Suppressor macrophage treated with lipopolysaccharide for 1 hour (primary cell): Measurements from ENCODE around the gene TIAL1.
A peak's percentile ranks its signal among the peaks of the same experiment; 100 is the strongest.
"Not testable (repeated sequence)": the region's sequence is repeated elsewhere in the genome, so short reads cannot be mapped to it uniquely, and the experiment has no call there.

ENCODE experiments used
- DNase-seq, 3 donors: peaks; one replicate each; pipeline ENCODE4 v3.0.0-alpha.2; 2020 to 2022

Gene TIAL1, protein sequence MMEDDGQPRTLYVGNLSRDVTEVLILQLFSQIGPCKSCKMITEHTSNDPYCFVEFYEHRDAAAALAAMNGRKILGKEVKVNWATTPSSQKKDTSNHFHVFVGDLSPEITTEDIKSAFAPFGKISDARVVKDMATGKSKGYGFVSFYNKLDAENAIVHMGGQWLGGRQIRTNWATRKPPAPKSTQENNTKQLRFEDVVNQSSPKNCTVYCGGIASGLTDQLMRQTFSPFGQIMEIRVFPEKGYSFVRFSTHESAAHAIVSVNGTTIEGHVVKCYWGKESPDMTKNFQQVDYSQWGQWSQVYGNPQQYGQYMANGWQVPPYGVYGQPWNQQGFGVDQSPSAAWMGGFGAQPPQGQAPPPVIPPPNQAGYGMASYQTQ

DNA sequence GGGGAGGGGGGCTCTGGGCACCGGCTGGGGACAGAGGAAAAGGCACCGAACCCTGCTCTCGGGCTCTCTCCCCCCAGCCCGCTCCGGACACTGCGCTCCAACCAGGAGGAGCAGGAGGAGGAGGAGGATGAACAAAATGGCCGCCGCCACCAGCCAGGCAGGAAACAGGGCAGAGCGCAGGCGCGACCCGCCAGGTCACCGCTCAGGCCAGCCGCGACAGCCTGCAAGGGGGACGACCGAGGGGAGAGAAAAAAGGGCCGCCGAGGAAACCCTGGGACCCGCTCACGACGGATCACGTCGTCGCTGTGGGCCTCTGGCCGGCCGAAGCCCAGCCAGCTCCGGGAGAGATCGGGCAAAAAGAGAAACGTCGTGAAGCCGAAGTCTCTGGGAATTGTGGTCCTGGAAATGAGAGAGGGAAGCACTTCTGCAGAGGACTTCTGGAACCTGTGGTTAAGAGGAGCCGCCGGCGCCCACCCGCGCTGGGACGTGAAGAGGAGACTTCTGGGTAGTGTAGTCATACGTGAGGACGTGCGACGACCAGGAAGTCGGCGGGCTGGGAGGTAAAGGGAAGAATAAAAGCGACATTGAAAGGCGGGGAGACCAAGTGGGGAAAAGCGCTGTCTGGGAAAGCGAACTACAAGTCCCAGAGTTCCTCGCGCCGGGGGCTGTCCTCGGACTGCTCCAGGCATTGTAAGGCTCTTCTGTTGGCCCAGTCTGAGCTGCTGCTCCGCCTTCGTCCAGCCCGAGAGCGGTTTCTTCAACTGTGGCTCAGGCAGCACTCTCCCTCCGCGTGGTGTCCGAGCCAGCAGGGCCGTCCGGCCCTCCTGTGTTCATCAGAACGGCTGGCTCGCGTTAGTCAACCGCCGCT lies at the start of gene TIAL1:
TIAL1 (minus strand) TSS at position 428 of the 868 bp plus-strand sequence. CDS start 499 bp downstream, outside the sequence.
- DNase-seq: peak; percentile 98 to 99 (median 99)

DNA sequence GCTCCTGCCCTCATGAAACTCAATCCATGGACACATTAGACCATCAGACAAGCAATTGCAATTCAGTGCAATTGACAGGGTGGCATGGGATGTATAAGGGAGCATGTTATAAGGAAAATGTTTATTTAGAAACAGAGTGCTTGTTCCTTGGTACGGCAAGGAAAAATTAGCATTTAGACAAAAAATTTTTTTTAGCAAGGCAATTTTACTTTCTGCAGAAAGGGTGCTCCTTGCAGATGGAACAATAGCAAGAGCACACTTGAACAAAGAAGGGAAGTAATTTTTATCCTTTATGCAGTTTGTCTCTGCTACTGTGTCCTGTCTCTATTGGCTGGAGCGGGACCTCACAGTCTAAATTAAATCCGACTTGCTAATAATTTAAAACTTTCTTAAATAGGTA lies 48.2 kb upstream of the TIAL1 start:
- no peak for DNase-seq

DNA sequence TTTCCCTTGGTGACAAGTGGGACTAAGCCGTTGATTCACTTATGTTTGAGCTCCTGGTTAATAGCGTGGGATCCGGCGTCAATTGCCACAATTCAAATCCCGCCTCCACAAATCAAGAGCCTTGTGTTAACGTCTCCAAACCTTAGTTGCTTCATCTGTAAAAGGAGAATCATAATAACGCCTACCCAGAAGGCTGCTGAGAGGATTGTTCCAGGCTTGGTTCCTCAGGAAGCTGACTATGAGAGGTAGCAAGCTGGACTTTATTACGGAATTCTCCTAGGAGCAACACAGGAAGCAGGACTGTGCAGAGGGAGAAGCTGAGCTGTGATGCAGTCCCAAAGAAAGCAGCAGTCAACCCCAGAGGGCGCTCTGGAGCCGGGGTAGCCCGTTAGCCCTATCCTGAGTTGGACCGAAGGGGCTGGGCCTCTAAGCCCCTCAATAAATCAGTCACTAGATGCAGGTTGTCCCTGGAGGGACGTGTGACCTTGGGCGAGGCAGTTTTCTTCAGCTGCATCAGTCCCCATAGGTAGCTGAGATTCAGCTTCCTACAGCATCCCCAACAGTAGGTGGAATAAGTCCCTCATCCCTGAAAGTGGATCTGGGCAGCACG lies 47.5 kb upstream of the TIAL1 start:
- no peak for DNase-seq

DNA sequence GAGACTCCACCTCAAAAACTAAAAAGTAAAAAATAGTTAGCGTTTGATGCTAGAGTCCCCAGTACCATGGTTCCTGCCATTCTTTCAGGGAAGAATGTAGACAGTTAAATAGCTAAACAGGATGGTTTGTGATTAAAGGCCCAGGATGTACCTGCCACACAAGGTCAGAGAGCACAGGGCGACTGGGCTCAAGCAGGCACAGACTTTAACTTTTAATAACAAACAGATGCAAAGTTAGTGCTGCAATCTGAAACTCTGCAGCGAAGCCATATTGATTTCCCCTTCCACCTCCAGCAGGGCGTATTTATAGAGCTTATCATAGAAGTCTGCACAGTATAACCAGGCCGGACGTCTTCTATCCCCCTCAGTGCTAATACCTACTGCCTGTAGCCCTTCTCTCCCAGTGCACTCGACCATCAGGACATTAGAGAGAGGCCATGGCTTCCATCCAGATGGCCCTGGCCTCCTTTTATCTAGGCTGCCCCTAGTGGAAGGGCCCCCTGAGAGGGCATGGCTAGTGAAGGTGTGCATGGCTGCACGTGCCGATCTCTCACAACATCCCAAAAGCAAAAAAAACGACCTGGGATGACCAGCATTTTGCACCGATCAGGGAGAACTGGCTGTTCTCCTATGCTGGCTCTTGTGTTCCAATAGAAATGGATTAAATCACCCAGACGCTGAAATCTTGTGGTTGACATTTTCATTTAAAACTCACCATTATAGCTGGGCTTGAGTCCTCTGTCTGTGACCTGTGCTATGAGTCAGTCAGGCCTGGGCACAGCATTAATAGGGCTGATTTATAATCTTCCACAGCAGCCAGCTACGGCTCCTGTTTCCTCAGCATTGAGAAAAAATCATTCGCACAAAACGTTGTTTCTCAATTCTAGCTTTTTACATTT lies 46.8 kb upstream of the TIAL1 start:
- no peak for DNase-seq

DNA sequence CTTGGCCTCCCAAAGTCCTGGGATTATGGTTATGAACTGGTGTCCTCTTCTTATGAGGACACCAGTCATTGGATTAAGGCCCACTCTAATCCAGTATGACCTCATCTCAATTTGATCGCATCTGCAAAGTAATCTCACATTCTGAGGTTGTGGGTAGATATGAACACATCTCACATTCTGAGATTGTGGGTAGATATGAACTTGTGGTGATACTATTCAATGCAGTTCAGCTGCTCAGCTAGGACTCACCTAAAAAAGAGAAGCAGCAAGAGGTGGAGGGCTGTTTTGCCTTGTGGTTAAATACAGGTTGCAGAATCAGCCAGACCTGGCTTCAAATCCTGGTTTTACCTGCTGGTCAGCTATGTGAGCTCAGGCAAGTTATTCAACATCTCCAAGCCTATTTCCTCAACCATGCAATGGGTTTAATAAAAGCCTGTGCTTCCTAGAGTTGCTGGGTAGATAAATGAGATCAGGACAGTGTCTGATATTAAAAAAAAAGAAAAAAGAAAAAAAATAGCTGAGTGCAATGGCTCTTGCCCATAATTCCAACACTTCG lies 45.9 kb upstream of the TIAL1 start:
- DNase-seq: no peak

DNA sequence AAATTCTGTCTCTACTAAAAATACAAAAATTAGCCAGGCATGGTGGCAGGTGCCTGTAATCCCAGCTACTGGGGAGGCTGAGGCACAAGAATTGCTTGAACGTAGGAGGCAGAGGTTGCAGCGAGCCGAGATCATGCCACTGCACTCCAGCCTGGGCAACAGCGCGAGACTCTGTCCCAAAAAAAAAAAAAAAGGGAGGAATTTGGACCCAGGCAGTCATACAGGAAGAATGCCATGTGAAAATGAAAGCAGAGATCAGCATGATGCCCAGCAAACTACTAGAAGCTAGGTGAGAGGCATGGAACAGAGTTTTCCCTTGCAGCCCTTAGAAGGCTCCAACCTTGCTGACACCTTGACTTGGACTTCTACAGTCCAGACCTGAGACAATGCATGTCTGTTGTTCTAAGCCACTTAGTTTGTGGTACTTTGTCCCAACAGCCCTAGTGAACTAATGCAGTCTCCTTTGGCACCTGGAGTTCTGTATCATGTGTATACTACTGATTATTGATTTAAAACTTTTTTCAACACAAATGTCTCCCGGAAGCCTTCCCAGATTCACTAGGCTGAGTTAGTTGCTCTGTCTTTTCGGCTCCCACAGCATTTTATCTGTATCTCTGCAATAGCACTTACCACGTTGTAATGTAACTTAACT lies 44.2 kb upstream of the TIAL1 start:
- DNase-seq: no peak

DNA sequence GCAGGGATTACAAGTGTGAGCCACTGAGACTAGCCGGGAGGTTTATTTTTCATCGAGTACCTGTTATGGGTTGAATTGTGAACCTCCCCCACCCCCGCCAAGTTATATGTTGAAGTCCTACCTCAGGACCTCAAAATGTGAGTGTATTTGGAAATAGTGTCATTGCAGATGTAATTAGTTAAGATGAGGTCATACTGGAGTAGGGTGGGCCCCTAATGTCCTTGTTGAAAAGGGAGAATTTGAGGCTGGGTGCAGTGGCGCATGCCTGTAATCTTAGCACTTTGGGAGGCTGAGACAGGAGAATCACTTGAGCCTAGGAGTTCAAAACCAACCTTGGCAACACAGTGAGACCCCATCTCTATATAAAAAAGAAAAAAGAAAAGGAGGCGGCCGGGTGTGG lies 43.6 kb upstream of the TIAL1 start:
- DNase-seq: no peak

DNA sequence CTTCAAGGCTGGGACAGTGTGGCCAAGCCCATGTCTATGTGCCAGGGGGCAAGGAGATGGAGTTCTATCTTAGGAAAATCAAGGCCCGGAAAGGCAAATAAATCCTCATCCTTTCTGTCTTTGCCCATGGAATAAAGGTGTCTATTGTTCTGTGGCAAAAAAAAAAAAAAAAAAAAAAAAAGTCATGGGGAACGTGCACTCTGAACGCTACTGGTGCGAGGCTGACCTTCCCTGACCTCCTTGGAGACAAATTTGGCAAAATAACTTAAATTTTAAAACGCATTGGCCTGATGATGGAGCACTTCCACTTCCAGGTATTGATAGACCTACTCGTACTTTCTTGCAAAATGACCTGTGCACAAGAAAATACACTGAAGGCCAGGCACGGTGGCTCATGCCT lies 42.2 kb upstream of the TIAL1 start:
- DNase-seq: no peak

DNA sequence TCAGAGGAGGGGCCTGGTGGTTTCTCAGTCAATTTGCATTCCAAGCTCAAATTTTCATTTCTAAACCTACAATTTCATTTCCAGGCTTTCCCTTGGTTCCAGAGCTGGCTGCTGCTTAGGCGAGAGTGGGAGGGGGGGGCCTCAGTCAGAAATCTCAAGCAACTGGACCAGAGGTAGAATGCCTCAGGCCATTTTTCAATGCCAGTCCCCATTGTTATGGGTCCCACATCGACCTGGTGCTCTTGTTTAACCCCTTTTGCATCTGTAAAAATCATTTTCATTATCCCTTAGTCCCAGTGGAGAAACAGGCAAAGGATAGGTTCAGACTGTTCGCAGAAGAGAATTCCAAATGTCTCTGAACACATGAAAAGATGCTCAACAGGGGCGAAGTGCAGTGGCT lies 40.9 kb upstream of the TIAL1 start:
- no peak for DNase-seq

DNA sequence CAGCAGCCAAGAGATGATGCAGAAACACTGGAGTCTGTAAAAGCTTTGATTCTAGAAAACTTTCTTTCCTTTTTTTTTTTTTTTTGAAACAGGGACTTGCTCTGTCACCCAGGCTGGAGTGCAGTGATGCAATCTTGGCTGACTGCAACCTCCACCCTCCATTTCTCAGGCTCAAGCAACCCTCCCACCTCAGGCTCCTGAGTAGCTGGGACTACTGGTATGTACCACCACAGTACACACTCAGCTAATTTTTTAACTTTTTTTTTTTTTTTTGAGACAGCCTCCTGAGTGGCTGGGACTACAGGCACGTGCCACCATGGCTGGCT lies 37.4 kb upstream of the TIAL1 start:
- DNase-seq: peak; percentile 44 to 60 (median 53)

DNA sequence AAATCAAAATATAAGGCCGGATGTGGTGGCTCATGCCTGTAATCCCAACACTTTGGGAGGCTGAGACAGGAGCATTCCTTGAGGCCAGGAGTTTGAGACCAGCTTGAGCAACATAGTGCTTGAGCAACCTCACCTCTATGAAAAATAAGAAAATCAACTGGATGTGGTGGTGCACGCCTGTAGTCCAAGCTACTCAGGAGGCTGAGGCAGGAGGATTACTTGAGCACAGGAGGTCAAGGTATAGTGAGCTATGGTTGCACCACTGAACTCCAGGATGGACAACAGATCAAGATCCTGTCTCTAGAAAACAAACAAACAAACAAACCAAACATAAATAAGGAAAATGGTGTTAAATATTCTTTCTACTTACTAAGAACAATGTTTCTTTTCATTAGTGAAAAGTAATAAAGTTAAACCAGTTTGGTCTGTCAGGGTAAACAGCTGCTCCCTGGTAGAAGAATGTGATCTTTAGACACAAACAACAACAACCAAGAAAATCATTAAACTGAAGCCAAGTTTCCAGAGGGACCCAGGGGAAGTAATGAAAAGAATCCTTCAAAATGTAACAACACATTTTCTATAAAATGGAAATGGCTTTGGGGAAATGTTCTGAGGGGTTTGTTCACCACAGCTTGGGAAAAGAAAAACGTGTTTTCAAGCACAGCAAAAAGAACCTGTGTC lies 36.9 kb upstream of the TIAL1 start:
- no peak for DNase-seq

DNA sequence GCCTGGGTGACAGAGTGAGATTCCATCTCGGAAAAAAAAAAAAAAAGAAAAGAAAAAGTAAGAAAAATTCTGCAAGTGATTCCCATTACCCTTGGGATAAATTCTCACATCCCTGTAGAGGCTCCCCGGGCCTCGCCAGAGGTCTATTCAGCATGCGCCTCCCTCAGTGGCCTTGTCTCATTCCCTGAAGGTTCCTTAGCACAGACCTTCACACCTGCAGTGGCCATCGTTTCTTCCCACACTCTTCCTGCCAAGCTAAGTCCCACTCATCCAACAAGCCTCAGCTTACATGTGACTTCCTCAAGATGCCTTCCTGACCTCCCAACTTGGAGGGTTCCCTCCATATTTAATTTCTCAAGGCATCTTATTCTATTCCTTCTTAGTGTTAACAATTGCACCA lies 33.5 kb upstream of the TIAL1 start:
- no peak for DNase-seq

DNA sequence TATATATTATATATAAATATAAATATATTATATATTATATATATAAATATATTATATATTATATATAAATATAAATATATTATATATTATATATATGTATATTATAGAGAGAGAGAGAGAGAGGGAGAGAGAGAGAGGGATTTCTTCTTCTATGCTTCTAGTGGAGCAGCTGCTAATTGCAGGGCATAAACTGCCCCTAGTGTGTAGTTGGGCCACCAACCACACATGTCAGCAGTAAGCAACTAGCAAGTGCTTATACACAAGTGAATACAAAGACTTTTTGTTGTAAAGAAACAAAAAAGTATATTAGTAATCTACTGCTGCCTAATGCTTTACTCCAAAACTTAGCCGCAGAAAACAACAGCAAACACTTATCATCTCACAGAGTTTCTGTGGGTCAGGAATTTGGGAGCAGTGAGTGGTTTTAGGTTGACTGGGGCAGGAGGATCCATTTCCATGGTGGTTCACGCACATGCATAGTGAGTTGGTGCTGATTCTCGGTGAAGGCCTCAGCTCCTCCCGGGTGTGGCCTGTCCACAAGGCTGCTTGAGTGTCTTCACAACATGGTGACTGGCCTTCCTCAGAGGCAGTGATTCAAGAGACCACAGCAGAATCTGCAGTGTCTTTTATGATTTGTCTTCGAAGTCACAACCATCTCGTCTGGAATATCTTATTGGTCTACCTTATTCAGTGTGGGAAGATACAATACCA lies 29.0 kb upstream of the TIAL1 start:
- DNase-seq: no peak

DNA sequence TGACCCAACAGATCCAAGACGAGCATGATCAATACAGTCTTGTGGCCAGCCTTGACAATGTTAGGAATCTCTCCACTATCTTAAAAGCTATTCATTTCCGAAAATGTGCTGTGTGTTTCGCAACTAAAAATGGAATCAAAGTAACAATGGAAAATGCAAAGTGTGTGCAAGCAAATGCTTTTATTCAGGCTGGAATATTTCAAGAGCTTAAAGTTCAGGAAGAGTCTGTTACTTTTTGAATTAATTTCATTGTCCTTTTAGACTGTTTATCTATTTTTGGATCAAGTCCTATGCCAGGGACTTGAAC lies 24.3 kb upstream of the TIAL1 start:
- no peak for DNase-seq

DNA sequence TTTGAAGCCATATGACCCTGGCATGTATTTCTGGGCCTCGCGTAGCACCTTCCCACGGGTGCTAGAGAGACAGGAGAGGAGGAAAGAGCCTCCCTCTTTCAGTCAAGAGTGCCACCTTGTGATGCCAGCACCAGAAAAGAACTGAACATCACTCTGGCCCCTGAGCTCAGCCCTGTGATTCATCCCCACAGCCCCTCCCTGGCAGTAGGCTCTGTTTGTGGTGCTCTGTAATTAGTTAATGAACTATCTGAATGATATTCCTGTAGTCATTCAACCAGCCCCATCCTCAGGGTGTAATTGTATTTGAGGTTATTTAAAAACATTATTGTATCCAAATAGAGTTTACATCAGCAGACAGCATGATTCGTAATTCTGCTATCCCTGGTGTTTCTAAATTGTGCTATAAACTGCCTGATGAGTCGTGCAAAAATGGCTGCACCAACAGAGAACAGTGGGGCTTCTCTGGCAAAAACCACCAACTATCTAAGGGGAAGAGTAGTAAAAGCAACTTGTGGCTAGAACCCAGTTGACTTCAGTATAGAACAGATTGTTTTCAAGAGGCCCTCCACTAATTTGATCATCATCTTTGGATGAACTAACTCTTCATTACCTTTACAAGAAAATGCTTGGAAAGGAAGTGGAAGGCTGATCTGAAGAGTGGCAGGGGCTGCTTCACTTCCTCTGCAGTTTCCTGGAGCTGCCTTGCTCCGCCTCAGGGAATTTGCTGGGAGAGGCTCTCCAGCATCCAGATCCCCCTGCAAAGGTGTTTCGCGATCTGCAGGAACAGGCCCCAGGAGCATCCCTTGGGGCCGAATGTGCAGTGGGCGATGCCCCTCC lies 23.7 kb upstream of the TIAL1 start:
- peak in 2 of 3 donors; percentile 25 to 37 for DNase-seq

DNA sequence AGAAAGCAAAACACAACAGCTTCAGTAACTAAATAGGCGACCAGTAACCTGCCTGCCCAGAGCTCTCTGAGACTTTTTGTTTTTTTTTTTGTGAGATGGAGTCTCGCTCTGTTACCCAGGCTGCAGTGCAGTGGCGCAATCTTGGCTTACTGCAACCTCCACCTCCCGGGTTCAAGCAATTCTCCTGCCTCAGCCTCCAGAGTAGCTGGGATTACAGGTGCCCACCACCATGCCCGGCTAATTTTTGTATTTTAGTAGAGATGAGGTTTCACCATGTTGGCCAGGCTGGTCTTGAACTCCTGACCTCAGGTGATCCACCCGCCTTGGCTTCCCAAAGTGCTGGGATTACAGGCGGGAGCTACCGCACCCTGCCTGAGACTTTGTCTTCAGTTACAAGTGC lies 23.0 kb upstream of the TIAL1 start:
- not testable (repeated sequence) for DNase-seq

DNA sequence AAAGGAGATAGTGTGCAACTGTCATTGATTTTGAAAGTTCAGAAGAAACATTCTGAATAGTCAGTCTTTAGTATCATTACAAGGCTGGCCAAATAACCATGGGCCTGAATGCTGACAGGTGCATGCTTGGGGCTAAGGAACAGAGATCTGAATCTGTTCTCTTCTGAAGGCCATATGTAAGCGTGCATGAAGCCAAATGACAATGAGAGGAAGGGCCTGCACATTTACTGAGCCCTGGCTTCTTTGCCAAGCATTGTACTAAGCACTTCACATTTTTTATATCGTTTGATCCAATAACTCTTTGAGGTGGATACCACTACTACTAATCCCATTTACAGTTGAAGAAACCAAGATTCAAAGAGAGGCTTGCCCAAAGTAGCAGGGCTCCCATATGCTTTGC lies 22.5 kb upstream of the TIAL1 start:
- no peak for DNase-seq

DNA sequence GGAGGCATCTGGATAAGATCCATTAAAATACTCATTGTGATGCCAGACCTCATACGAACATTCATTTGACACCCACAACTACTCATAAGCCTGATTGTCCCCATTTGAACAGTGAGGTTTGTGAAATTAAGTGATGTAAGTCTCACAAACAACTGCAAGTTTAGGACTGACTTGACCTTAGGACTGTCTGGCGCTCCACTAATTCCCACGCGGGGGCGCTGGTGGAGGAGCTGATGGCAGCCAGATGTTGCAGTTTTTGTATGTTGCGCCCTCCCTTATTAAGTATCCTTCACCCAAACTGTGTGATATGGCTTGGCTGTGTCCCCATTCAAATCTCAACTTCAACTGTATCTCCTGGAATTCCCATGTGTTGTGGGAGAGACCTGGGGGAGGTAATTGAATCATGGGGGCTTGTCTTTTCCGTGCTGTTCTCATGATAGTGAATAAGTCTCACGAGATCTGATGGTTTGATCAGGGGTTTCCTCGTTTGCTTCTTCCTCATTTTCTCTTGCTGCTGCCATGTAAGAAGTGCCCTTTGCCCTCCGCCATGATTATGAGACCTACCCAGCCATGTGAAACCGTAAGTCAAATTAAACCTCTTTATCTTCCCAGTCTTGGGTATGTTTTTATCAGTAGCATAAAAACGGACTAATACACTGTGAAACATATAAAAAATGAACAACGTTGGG lies 20.3 kb upstream of the TIAL1 start:
- peak; percentile 43 to 66 (median 50) for DNase-seq

DNA sequence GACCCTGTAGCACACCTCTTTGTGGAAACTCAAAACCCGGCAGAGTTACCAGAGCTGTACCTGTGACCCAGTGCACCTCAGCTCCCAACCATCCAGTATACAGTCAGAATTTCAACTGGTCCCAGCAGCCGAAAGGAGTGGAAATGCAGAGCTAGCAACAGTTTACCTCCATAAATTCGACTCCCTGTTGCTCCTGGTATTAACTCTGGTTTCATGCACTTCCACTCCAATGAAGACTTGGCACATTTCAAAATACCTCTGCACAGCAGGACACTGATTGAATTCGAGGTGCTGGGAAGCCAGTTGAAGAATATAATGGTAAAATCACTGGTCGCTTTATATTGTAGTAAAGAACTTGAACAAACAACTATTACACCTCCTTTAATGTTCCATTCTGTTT lies 17.9 kb upstream of the TIAL1 start:
- DNase-seq: no peak
